Stimulated activated naive CD4-positive, alpha-beta T cell treated with Interleukin-2 at 50 U/mL for 16 hours (primary cell): ENCODE data around the gene BORCS5.
"Not testable (repeated sequence)": the region's sequence is repeated elsewhere in the genome, so short reads cannot be mapped to it uniquely, and the experiment has no call there.

Experiments
- DNase-seq: peaks from one replicate; lab custom pipeline; 2025; lab: John Stamatoyannopoulos, UW

Gene BORCS5

DNA sequence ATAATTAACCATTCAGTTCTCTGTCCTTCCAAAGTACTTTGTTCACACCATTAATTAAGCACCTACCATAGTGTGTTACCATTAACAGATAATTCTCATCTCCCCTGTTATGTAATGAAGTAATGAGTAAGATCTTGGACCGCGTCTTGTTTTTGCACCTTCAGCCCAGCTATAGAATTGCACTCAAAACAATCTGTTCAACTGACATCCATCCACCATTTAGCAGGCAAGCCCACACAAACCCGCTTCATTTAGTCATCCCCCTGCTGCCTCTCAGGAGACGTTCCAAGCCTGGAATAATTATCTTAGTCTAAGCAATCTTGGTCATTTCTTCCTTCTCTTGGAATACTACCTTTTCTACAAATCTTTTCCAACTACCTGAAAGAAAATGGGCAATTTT is 131.4 kb downstream of the BORCS5 start:
- DNase-seq = no peak

GRCh38 chr12:12488823-12489550 is 132.1 kb downstream of the BORCS5 start:
- no peak for DNase-seq

DNA sequence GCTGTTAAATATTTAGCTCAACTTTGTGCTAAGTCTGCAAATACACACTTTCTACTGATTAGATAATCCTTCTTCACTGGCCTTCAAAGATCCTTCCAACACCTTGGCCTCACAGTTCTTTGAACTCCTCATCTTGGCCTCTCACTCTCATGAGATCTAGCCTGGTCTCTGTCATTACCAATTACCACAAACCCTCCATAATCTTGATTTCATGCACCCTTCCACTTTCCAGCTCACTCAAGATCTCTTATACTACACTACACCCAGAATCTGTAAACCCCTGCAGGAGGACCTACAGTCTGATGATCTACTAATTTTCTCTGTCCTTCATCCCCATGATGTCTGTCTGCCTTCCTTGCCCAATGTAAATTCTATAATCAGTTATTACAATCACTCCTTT is 134.7 kb downstream of the BORCS5 start:
- DNase-seq = no peak

DNA sequence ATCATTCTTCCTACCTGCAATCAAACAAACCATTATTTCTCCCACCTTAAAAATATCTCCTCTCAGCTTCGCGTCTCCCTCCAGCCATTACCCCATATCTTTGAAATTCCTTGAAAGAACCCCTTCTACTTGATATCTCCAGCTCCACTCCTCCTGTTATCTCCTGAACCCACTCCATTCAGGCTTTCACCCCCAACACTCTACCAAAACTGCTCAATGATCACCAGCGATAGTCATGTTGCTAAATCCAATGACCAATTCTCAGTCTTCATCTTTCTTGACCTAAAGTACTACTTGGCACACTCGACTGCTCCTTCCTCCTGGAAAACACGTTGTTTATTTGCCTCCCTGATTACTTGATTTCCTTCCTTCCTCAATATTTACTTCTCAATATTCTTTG is 135.7 kb downstream of the BORCS5 start:
- no peak for DNase-seq

GRCh38 chr12:12495536-12495935 is 138.7 kb downstream of the BORCS5 start:
- DNase-seq = no peak

- DNase-seq = no peak
Observed at GRCh38 chr12:12498210-12498609, 141.3 kb downstream of the BORCS5 start.

GRCh38 chr12:12499909-12500604 is 143.2 kb downstream of the BORCS5 start:
- DNase-seq = no peak

DNA sequence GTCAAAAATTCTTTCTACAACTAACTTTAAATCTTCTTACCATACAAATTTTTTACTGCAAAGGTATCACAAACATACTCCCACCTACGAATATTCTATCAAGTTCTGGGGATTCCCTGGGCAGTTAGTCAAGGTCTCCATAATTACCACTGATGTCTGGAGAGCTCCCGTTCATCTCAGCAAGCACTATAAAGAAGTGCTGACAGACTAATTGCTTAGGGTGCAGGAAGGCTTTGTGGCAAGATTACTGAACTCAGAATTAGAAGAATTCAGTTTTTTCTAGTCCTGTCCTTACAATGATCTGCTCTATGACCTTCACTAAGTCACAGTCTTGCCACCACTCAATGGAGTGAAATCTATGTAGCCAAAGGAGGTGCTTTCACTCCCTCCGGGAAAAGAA is 144.2 kb downstream of the BORCS5 start:
- no peak for DNase-seq

DNA sequence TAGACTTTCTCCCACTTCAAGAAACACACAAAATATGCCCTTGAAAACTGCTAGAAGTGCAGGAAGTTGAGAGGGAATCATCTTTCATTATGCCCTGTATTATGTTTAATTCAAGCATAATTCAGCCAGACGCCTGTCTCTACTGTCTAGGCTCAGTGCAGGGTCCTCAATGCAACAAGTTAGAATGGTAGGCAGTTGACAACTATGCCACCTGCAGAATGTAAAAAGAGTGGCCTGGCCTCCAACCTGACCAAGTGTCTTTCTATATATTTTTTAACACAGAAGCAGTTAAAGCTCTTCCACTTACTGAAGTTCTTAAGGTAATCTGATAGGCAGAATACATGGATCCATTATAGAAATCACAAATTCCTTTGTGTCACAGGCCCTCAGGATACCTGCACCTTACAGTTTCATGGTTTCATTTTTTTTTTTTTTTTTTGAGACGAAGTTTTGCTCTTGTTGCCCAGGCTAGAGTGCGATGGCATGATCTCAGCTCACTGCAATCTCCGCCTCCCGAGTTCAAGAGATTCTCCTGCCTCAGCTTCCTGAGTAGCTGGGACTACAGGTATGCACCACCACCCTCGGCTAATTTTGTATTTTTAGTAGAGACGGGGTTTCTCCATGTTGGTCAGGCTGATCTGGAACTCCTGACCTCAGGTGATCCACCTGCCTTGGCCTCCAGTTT is 145.4 kb downstream of the BORCS5 start:
- DNase-seq = not testable (repeated sequence)

GRCh38 chr12:12502815-12503151 is 145.9 kb downstream of the BORCS5 start:
- no peak for DNase-seq

GRCh38 chr12:12503384-12504078 is 146.7 kb downstream of the BORCS5 start:
- DNase-seq = peak; percentile 45

GRCh38 chr12:12505544-12506495 is 148.9 kb downstream of the BORCS5 start:
- DNase-seq = peak; percentile 19

- DNase-seq = no peak
Observed at GRCh38 chr12:12506496-12506890, 149.6 kb downstream of the BORCS5 start.

- no peak for DNase-seq
Observed at GRCh38 chr12:12507121-12507520, 150.2 kb downstream of the BORCS5 start.

DNA sequence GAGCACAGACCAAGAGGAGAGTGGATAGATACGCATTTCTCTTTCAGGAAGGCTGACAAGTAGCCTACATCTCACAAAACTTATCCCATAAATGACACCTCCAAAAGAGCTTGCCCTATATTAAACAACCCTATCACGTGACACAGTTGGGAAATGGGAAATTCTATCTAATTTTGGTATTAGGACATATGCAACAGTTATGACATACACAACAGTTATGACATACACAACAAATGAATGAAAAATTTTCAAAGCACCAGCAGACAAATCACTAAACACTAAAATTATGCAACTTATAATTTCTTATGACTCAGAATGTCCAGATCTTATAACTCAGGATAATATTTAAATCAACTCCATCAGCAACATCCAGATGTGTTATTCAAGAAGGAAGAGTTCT is 151.7 kb downstream of the BORCS5 start:
- DNase-seq = no peak

- DNase-seq = no peak
Observed at GRCh38 chr12:12510141-12510540, 153.3 kb downstream of the BORCS5 start.

DNA sequence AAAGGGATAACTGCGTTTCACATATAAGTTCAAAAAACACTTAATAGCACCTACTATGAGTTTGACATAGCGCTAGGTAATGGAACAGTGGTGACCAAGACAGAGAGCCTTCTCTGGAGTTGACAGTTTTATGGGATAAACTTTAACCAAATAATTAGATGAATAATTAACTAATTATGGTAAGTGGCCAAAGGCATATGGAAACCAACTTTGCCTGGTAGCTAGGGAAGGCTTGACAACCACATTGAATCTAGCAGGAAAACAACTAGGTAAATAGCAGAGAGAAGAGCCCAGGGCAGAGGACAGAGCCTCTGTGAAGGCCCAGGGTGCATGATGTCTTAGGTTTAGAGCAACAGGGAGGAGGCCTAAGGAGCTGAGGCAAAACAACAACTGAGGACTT is 153.7 kb downstream of the BORCS5 start:
- no peak for DNase-seq

DNA sequence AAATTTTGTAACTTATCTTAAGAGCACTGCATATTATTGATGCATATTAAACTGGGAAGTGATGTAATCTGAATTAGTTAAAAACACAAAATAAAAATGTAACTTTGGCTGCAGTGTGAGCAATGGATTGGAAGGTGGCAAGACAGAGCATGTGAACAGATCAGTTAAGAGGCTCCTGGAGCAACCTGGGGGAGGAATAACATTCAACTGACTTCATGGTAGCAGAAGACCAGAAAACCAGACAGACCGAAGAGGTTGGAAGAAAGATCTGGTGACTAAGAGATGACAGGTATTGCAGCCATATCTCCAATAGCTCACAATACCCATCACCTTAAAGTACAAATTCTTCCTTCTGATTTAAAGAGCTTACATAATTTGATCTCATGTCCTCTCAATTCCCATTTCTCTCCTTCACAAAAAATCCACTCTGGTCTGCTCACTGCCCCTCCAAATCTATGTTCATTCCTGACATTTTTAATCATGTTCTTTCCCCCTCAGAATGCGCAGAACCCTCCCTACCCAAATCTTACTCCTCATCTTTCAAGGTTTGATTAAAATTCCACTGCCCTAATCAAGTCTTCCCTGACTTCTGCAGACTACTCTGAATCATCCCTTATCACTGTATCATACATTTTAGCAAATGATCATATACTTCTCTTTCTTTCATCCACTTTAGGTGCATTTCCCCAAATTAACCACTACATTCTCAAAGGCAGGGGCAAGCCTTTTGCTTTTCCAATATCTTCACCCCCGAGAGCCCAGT is 154.3 kb downstream of the BORCS5 start:
- DNase-seq = no peak

GRCh38 chr12:12511895-12512711 is 155.2 kb downstream of the BORCS5 start:
- DNase-seq = peak; percentile 45
